Neuron (in vitro differentiated cells): Measurements from ENCODE around the gene ANKRD13A.
"Not testable (repeated sequence)": the region's sequence is repeated elsewhere in the genome, so short reads cannot be mapped to it uniquely, and the experiment has no call there.

Experiments
- H2AFZ ChIP-seq: one replicate; pipeline ENCODE4 v1.6.1; 2013; ENCODE audit warnings: low read depth, mild to moderate bottlenecking, inconsistent platforms, low read length, moderate library complexity
- H3K27me3 ChIP-seq: one replicate; pipeline ENCODE4 v1.6.1; 2013; ENCODE audit warnings: low read length; ENCODE audit not compliant: insufficient read depth
- H3K36me3 ChIP-seq: one replicate; pipeline ENCODE4 v1.6.1; 2013; ENCODE audit warnings: low read length; ENCODE audit not compliant: insufficient read depth
- H3K4me1 ChIP-seq: one replicate; pipeline ENCODE4 v1.6.1; 2013; ENCODE audit warnings: low read length; ENCODE audit not compliant: insufficient read depth
- H3K4me3 ChIP-seq: 2 replicates; pipeline ENCODE4 v1.5.1; 2013; ENCODE audit warnings: mild to moderate bottlenecking, low read length, moderate library complexity
- H3K9me3 ChIP-seq: one replicate; pipeline ENCODE4 v1.6.1; 2013; ENCODE audit warnings: low read length

Gene ANKRD13A

GRCh38 chr12:110002676-110003515, 3.7 kb downstream of the ANKRD13A start:
- no peaks in the 10 kb centered on the region for H3K9me3 ChIP-seq
- no peaks in the 10 kb centered on the region for H3K27me3 ChIP-seq
- H3K4me3 ChIP-seq = no peak overlapping the region

GRCh38 chr12:110004598-110004997, 5.4 kb downstream of the ANKRD13A start:
- Histone ChIP-seq H3K4me3 (no peak overlapping the region), H3K9me3 (no peaks in the 10 kb centered on the region), H3K36me3 (peaks cover 2% of the 10 kb centered on the region), H3K27me3 (no peaks in the 10 kb centered on the region), H2AFZ (no peak overlapping the region), H3K4me1 (peaks cover 8% of the 10 kb centered on the region)

More at GRCh38 chr12:110002676-110003515, 3.7 kb downstream of the ANKRD13A start:
- Histone ChIP-seq H3K4me1 (peaks cover 8% of the 10 kb centered on the region), H3K36me3 (peaks cover 2% of the 10 kb centered on the region), H2AFZ (no peak overlapping the region)

- no peaks in the 10 kb centered on the region for H3K27me3 ChIP-seq
- peaks cover under 1% of the 10 kb centered on the region for H3K4me1 ChIP-seq
- no peaks in the 10 kb centered on the region for H3K9me3 ChIP-seq
- no peak overlapping the region for H2AFZ ChIP-seq
- H3K36me3 ChIP-seq = peaks cover 2% of the 10 kb centered on the region
- no peak overlapping the region for H3K4me3 ChIP-seq
Observed at GRCh38 chr12:110005319-110005973, 6.2 kb downstream of the ANKRD13A start.

- no peaks in the 10 kb centered on the region for H3K27me3 ChIP-seq
- no peaks in the 10 kb centered on the region for H3K4me1 ChIP-seq
- H3K9me3 ChIP-seq = no peaks in the 10 kb centered on the region
- H3K36me3 ChIP-seq = peaks cover 2% of the 10 kb centered on the region
- no peak overlapping the region for H2AFZ ChIP-seq
- no peak overlapping the region for H3K4me3 ChIP-seq
Observed at GRCh38 chr12:110006115-110006514, 6.9 kb downstream of the ANKRD13A start.

- no peak overlapping the region for H2AFZ ChIP-seq
- H3K27me3 ChIP-seq = no peaks in the 10 kb centered on the region
- H3K36me3 ChIP-seq = peaks cover 8% of the 10 kb centered on the region
- H3K4me3 ChIP-seq = no peak overlapping the region
- H3K9me3 ChIP-seq = no peaks in the 10 kb centered on the region
- H3K4me1 ChIP-seq = no peaks in the 10 kb centered on the region
Observed at GRCh38 chr12:110007881-110008280, 8.7 kb downstream of the ANKRD13A start.

- H3K9me3 ChIP-seq, H3K27me3 ChIP-seq, H3K4me3 ChIP-seq, H3K4me1 ChIP-seq, H2AFZ ChIP-seq: not testable (repeated sequence)
- peaks cover 18% of the 10 kb centered on the region for H3K36me3 ChIP-seq
Observed at GRCh38 chr12:110008681-110009398, 9.6 kb downstream of the ANKRD13A start.

- Histone ChIP-seq H3K4me3 (no peak overlapping the region), H3K4me1 (no peaks in the 10 kb centered on the region), H3K9me3 (no peaks in the 10 kb centered on the region), H3K36me3 (peaks cover 28% of the 10 kb centered on the region), H2AFZ (no peak overlapping the region), H3K27me3 (no peaks in the 10 kb centered on the region)
Observed at GRCh38 chr12:110010853-110011723, 11.9 kb downstream of the ANKRD13A start.

GRCh38 chr12:110012137-110012536, 12.9 kb downstream of the ANKRD13A start:
- Histone ChIP-seq H3K9me3 (no peaks in the 10 kb centered on the region), H3K4me1 (no peaks in the 10 kb centered on the region), H3K36me3 (peaks cover 37% of the 10 kb centered on the region), H3K4me3 (no peak overlapping the region), H2AFZ (no peak overlapping the region), H3K27me3 (no peaks in the 10 kb centered on the region)

- Histone ChIP-seq H3K27me3 (no peaks in the 10 kb centered on the region), H3K36me3 (peaks cover 41% of the 10 kb centered on the region), H3K4me1 (no peaks in the 10 kb centered on the region), H3K4me3 (no peak overlapping the region), H2AFZ (no peak overlapping the region), H3K9me3 (no peaks in the 10 kb centered on the region)
Observed at GRCh38 chr12:110012659-110013058, 13.4 kb downstream of the ANKRD13A start.

GRCh38 chr12:110015132-110015531, 15.9 kb downstream of the ANKRD13A start:
- Histone ChIP-seq H3K9me3 (no peaks in the 10 kb centered on the region), H3K4me3 (no peak overlapping the region), H3K27me3 (no peaks in the 10 kb centered on the region), H2AFZ (no peak overlapping the region), H3K4me1 (no peaks in the 10 kb centered on the region), H3K36me3 (peaks cover 62% of the 10 kb centered on the region)

GRCh38 chr12:110020956-110021355, 21.7 kb downstream of the ANKRD13A start:
- no peak overlapping the region for H3K4me3 ChIP-seq
- peaks cover 5% of the 10 kb centered on the region for H3K4me1 ChIP-seq
- no peak overlapping the region for H2AFZ ChIP-seq
- H3K36me3 ChIP-seq = peaks cover 69% of the 10 kb centered on the region
- H3K9me3 ChIP-seq = no peaks in the 10 kb centered on the region
- H3K27me3 ChIP-seq = no peaks in the 10 kb centered on the region

GRCh38 chr12:110023059-110023980, 24.1 kb downstream of the ANKRD13A start:
- peaks cover 60% of the 10 kb centered on the region for H3K36me3 ChIP-seq
- no peaks in the 10 kb centered on the region for H3K9me3 ChIP-seq
- no peaks in the 10 kb centered on the region for H3K27me3 ChIP-seq
- no peak overlapping the region for H2AFZ ChIP-seq
- peaks cover 5% of the 10 kb centered on the region for H3K4me1 ChIP-seq
- no peak overlapping the region for H3K4me3 ChIP-seq
